Measurements from ENCODE around the gene NUP205. TPM values are rescaled to one million over a fixed set of nuclear protein-coding genes. Genes with fewer than 3 reads are reported as not detected.
A peak's percentile ranks its signal among the peaks of the same experiment; 100 is the strongest.

The NUP205 gene
- total RNA-seq, 6 experiments from 2014 or later, result 32.3 to 54.7 (median 49.9) TPM

- Mint-ChIP-seq H3K9me3 (no peaks in the 10 kb centered on the region), H3K27me3 (ENCODE audit: insufficient read depth) (no peaks in the 10 kb centered on the region), H3K36me3 (ENCODE audit: low read depth) (peaks cover 6% of the 10 kb centered on the region), H3K4me1 (ENCODE audit: low read depth) (peaks cover 2% of the 10 kb centered on the region; the same call in 1 of the 2 replicates), H3K4me3 (no peak overlapping the region), H3K27ac (no peak overlapping the region)
- peak; percentile 52 for DNase-seq
- TF ChIP-seq, protein P1, sequence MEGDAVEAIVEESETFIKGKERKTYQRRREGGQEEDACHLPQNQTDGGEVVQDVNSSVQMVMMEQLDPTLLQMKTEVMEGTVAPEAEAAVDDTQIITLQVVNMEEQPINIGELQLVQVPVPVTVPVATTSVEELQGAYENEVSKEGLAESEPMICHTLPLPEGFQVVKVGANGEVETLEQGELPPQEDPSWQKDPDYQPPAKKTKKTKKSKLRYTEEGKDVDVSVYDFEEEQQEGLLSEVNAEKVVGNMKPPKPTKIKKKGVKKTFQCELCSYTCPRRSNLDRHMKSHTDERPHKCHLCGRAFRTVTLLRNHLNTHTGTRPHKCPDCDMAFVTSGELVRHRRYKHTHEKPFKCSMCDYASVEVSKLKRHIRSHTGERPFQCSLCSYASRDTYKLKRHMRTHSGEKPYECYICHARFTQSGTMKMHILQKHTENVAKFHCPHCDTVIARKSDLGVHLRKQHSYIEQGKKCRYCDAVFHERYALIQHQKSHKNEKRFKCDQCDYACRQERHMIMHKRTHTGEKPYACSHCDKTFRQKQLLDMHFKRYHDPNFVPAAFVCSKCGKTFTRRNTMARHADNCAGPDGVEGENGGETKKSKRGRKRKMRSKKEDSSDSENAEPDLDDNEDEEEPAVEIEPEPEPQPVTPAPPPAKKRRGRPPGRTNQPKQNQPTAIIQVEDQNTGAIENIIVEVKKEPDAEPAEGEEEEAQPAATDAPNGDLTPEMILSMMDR (IDR thresholded peaks at IDR 0.05), result peak; percentile 83
These were observed 87.7 kb downstream of the NUP205 start for GRCh38 chr7:135645296-135645904.

DNA sequence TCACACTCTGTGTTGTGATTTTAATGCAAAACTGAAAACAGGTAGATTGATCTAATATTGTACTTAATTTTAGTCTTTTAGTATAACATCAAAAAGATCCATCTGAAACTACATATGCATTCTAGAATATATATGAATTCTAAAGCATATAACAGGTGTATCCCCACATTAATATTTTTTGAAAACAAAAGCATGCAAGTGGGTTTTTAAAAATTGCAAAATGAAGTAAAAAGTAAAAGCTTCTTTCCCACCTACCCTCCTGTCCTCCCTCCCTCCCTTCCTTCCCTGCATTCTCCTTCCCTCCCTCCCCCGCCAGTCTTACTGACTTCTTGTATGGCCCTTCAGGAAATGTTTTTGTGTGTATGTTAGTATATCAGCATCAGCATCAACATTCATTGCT lies 90.0 kb downstream of the NUP205 start:
- peaks cover 12% of the 10 kb centered on the region; the same call in 1 of the 2 replicates for H3K4me1 Mint-ChIP-seq (ENCODE audit: low read depth)
- no peaks in the 10 kb centered on the region; the same call in none of the 2 replicates for H3K36me3 Mint-ChIP-seq (ENCODE audit: low read depth)
- DNase-seq, result no peak
- no peak overlapping the region for H3K27ac Mint-ChIP-seq
- H3K27me3 Mint-ChIP-seq (ENCODE audit: insufficient read depth), result no peaks in the 10 kb centered on the region
- H3K4me3 Mint-ChIP-seq, result no peak overlapping the region
- H3K9me3 Mint-ChIP-seq, result no peaks in the 10 kb centered on the region
- TF ChIP-seq, protein P1 (IDR thresholded peaks at IDR 0.05), result no peak

DNA sequence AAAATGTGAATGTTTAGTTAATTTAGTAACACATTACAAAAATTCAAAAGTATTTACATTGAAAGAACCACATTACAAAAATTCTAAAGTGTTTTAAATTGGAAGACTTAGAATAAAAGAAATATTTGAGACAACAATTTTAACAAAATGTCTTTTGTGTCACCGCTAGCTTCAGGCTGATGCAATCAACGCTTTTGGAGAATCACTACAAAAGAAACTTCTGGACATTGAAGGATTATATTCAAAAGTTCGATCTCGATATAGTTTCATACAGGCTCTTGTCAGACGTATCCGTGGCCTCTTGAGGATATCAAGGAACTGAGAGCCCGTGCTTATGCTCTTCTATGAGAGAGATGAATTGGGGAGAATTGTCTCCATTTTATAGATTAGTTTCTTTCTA lies 90.5 kb downstream of the NUP205 start:
- Mint-ChIP-seq H3K27me3 (ENCODE audit: insufficient read depth) (peaks cover under 1% of the 10 kb centered on the region; the same call in 1 of the 2 replicates), H3K27ac (no peak overlapping the region), H3K9me3 (no peaks in the 10 kb centered on the region), H3K4me1 (ENCODE audit: low read depth) (peaks cover 14% of the 10 kb centered on the region; the same call in 1 of the 2 replicates), H3K36me3 (ENCODE audit: low read depth) (no peaks in the 10 kb centered on the region; the same call in none of the 2 replicates), H3K4me3 (no peak overlapping the region)
- DNase-seq, result no peak
- TF ChIP-seq, protein P1 (IDR thresholded peaks at IDR 0.05), result no peak

DNA sequence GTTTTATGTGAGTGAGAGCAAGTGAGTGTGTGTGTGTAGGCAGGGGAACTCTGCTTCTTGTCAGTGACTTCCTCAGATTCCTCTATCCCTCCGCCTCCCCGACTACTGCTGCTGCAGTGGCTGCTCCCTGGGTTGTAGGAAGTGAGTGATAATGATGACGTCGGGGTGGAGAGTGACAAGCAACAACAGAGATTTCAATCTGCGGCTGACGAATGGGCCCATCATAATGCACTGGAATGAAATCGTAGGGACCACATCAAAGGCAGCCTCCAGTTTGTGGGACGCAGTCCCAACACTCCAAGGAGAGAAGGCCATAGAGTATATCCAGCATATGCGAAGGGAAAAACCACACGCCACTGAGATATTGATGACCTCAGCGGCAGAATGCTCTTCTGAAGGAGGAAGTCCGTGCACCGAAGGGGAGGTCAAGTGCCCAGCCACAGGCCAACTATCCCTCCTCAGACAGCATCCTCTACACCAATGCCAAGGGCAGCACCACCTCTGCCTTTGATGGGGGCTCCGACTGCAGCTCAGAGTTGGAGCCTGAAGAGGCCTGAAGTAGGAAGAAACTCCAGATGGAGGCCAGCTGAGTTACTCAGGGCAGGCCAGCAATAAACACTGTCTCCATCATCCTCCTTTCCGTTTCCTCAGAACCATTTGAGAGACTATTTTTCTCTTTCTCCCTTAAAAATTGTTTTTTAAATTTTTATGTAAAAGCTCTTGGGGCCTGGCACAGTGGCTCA lies 93.3 kb downstream of the NUP205 start:
- Mint-ChIP-seq H3K9me3 (no peaks in the 10 kb centered on the region), H3K36me3 (ENCODE audit: low read depth) (no peaks in the 10 kb centered on the region; the same call in 1 of the 2 replicates), H3K4me1 (ENCODE audit: low read depth) (peaks cover 16% of the 10 kb centered on the region; the same call in 1 of the 2 replicates), H3K27ac (peak overlapping the region; percentile 82), H3K27me3 (ENCODE audit: insufficient read depth) (peaks cover 2% of the 10 kb centered on the region; the same call in 1 of the 2 replicates), H3K4me3 (peak overlapping the region; percentile 6; the same call in 1 of the 2 replicates)
- TF ChIP-seq, protein P1 (IDR thresholded peaks at IDR 0.05), result no peak
- peak; percentile 90 for DNase-seq

- H3K4me1 Mint-ChIP-seq (ENCODE audit: low read depth), result peaks cover 16% of the 10 kb centered on the region; the same call in 1 of the 2 replicates
- no peak overlapping the region for H3K4me3 Mint-ChIP-seq
- DNase-seq, result no peak
- no peaks in the 10 kb centered on the region for H3K9me3 Mint-ChIP-seq
- no peak overlapping the region for H3K27ac Mint-ChIP-seq
- H3K27me3 Mint-ChIP-seq (ENCODE audit: insufficient read depth), result peaks cover 2% of the 10 kb centered on the region
- H3K36me3 Mint-ChIP-seq (ENCODE audit: low read depth), result no peaks in the 10 kb centered on the region
- TF ChIP-seq, protein P1 (IDR thresholded peaks at IDR 0.05), result no peak
These were observed 95.8 kb downstream of the NUP205 start for GRCh38 chr7:135653340-135654080.
